NCI-H2171 (cell line): ENCODE data around the gene CELF4.

Experiments used
- DNase-seq: peaks from one replicate; lab custom pipeline; 2025; lab: John Stamatoyannopoulos, UW

Gene CELF4

DNA sequence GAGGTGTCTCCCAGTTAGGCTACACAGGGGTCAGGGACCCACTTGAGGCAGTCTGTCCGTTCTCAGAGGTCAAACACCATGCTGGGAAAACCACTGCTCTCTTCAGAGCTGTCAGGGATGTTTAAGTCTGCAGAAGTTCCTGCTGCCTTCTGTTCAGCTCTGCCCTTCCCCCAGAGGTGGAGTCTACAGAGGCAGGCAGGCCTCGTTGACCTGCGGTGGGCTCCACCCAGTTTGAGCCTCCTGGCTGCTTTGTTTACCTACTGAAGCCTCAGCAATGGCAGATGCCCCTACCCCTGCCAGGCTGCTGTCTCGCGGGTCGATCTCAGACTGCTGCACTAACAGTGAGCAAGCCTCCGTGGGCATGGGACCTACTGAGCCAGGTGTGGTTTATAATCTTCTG is 346.3 kb downstream of the CELF4 start:
- no peak for DNase-seq

- DNase-seq, result no peak
Measured at GRCh38 chr18:37218022-37218590, 347.5 kb downstream of the CELF4 start.

- no peak for DNase-seq
Measured at GRCh38 chr18:37210781-37211180, 354.8 kb downstream of the CELF4 start.

- DNase-seq, result no peak
Measured at GRCh38 chr18:37207343-37207742, 358.3 kb downstream of the CELF4 start.

GRCh38 chr18:37199741-37200140 is 365.9 kb downstream of the CELF4 start:
- no peak for DNase-seq
